Stimulated activated naive B cell treated with anti-CD40 and anti-IgM and Interleukin-4, amounts not matched to agents 10 μg/mL and 1 μg/mL and 100 μg/mL, for 72 hours (primary cell): Measurements from ENCODE around the gene PKDREJ.

Experiments
- ATAC-seq, 2 donors: fragments of 150-1000 bp; cut with Tn5 transposase; replicated peaks; 2 replicates each; pipeline ENCODE4 v1.10.0; 2021; ENCODE audit warnings: moderate library complexity in 1 of 2
- DNase-seq: peaks from one replicate; pipeline ENCODE4 v3.0.0; 2021
- H3K27ac Mint-ChIP-seq: one replicate; pipeline ENCODE4 v1.8.0; 2022; ENCODE audit warnings: mild to moderate bottlenecking, mixed read lengths
- H3K27me3 Mint-ChIP-seq, 2 donors: one replicate each; pipeline ENCODE4 v1.8.0; 2022; ENCODE audit warnings: mixed read lengths in 2 of 2
- H3K36me3 Mint-ChIP-seq, 2 donors: one replicate each; pipeline ENCODE4 v1.8.0; 2022; ENCODE audit warnings: mixed read lengths in 2 of 2, mild to moderate bottlenecking in 1 of 2
- H3K4me1 Mint-ChIP-seq, 2 donors: one replicate each; pipeline ENCODE4 v1.8.0; 2022; ENCODE audit warnings: mixed read lengths in 2 of 2, mild to moderate bottlenecking in 1 of 2
- H3K4me3 Mint-ChIP-seq, 2 donors: one replicate each; pipeline ENCODE4 v1.8.0; 2022; ENCODE audit warnings: mild to moderate bottlenecking in 2 of 2, mixed read lengths in 2 of 2, moderate library complexity in 1 of 2
- H3K9me3 Mint-ChIP-seq, 2 donors: one replicate each; pipeline ENCODE4 v1.8.0; 2022; ENCODE audit warnings: mixed read lengths in 2 of 2, mild to moderate bottlenecking in 1 of 2

Gene PKDREJ

DNA sequence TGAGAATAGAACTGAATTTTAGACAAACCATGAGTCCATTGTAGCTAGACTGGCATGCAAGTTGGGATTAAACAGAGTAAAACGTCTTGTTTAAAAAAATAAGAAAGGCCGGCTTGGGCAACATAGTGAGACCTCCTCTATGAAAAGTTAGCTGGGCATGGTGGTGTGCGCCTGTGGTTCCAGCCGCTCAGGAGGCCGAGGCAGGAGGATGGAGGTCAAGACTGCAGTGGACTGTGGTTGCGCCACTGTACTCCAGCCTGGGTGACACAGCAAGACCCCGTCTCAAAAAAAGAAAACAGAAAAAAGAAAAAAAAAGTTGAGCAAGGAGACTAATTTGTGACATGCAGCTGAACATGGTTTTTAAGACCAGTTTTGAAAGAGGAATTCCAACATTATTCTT is 36.6 kb downstream of the PKDREJ start:
- ATAC-seq: no peak
- Mint-ChIP-seq H3K4me3 (no peak overlapping the region), H3K27me3 (no peaks in the 10 kb centered on the region)

DNA sequence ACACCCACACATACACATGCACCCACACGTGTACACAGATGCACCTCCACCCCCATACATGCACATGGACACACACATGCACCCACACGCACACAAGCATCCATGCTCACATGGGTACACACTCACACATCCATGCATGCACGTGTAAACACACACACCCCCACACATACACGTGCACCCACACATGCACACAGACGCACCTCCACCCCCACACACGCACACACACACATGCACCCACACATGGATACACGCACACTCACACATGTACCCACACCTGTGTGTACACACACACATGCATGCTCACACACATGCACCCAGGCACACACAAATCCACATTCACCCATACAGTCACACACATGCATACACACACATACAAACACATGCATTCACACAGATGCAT is 37.5 kb downstream of the PKDREJ start:
- H3K27ac Mint-ChIP-seq: no peak overlapping the region
- no peak overlapping the region for H3K4me3 Mint-ChIP-seq
- H3K4me1 Mint-ChIP-seq: peaks cover 7 to 9% of the 10 kb centered on the region in 2 donors
- H3K36me3 Mint-ChIP-seq: peaks cover 21 to 29% of the 10 kb centered on the region in 2 donors
- no peak for DNase-seq
- ATAC-seq: no peak
- no peaks in the 10 kb centered on the region for H3K27me3 Mint-ChIP-seq
- H3K9me3 Mint-ChIP-seq: peaks cover 0 to 2% of the 10 kb centered on the region in 2 donors

More for the DNA sequence above, 36.6 kb downstream of the PKDREJ start:
- H3K9me3 Mint-ChIP-seq: peaks cover 0 to 2% of the 10 kb centered on the region in 2 donors
- no peak for DNase-seq
- H3K36me3 Mint-ChIP-seq: peaks cover 17 to 23% of the 10 kb centered on the region in 2 donors
- no peak overlapping the region for H3K27ac Mint-ChIP-seq
- peaks cover 0 to 3% of the 10 kb centered on the region in 2 donors for H3K4me1 Mint-ChIP-seq

DNA sequence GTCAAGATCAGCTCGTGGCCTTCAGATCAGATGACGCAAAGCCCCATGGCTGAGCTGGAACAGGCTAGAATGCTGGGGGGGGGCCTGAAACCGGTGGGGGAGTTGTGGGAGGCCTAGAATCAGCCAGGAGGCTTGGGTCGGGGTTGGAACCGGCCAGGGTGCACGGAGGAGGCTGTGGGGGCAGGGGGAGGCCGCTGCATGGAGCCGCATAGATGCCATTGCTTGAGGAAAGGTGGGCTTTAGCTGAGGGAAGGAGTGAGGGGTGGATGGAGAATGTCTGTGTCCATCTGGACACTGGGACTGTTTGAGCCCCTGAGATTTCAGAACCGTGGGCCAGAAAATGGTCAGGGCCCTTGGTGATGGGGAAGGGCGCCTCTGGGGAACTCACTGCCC is 38.2 kb downstream of the PKDREJ start:
- DNase-seq (no peak), ATAC-seq (no peak)
- Mint-ChIP-seq H3K9me3 (peaks cover 0 to 2% of the 10 kb centered on the region in 2 donors), H3K4me3 (no peak overlapping the region), H3K4me1 (peaks cover 7 to 12% of the 10 kb centered on the region in 2 donors), H3K36me3 (peaks cover 24 to 25% of the 10 kb centered on the region in 2 donors), H3K27ac (no peak overlapping the region), H3K27me3 (no peaks in the 10 kb centered on the region)

DNA sequence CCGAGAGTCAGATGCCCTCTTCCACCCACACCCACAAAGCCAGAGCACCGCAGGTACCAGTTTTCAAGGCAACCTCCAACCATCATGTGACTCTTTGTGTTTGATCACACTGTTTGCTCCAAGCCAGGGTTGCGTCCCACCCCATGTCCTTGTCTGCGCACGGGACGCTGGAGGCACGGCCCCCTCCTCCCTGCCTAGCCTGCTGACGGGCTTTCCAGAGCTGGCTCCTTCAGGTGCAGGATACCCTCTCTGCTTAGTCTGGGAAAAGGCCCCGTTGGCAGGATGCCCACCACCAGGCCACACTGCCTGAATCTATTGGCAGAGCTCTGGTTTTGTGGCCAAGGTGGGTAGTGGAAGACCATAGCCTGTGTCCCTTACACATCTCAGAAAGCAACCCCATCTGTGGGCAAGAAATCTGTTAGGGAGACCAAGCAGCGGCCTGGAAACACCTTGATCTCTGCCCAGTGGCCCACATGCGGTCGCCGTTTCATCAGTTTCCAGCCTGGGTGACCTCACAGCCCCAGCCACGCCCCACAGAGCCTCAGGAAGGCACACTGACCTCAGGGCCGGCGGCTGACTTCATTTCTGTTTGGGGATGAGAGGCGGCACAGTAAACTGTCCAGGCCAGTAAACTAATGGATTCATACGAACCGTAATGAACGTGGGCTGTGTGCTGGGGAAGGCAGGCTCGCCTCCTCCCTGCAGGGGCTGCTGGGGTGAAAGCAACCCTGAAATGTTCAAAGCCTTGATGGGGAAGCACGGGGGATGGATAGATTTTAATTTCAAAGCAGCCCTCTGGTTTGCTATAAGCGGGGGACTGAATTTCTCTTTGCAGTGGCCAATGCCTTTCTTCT is 38.9 kb downstream of the PKDREJ start:
- peaks cover 29 to 30% of the 10 kb centered on the region in 2 donors for H3K36me3 Mint-ChIP-seq

DNA sequence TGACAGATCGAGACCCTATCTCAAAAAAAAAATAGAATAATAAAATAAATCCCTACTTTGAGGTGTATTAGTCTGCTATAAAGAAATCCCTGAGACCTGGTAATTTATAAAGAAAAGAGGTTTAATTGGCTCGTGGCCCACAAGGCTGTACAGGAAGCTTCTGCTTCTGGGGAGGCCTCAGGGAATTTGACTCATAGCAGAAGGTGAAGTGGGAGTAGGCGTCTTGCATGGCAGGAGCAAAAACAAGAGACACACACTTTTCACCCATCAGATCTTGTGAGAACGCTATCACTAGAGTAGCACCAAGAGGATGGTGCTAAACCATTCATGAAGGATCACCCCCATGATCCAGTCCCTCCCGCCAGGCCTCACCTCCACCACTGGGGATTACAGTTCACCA is 42.2 kb downstream of the PKDREJ start:
- DNase-seq: peak; percentile 54
- Mint-ChIP-seq H3K9me3 (peaks cover 0 to 2% of the 10 kb centered on the region in 2 donors), H3K27me3 (no peaks in the 10 kb centered on the region), H3K4me1 (peaks cover 11 to 16% of the 10 kb centered on the region in 2 donors), H3K4me3 (peak overlapping the region in 1 of 2 donors; percentile 0), H3K36me3 (peaks cover 49 to 51% of the 10 kb centered on the region in 2 donors), H3K27ac (peak overlapping the region; percentile 94)
- peak; percentile 98 for ATAC-seq

More for the DNA sequence above, 38.9 kb downstream of the PKDREJ start:
- no peaks in the 10 kb centered on the region for H3K27me3 Mint-ChIP-seq
- peaks cover 0 to 2% of the 10 kb centered on the region in 2 donors for H3K9me3 Mint-ChIP-seq
- H3K4me3 Mint-ChIP-seq: no peak overlapping the region
- no peak overlapping the region for H3K27ac Mint-ChIP-seq
- ATAC-seq (no peak), DNase-seq (no peak)
- H3K4me1 Mint-ChIP-seq: peaks cover 11 to 16% of the 10 kb centered on the region in 2 donors

DNA sequence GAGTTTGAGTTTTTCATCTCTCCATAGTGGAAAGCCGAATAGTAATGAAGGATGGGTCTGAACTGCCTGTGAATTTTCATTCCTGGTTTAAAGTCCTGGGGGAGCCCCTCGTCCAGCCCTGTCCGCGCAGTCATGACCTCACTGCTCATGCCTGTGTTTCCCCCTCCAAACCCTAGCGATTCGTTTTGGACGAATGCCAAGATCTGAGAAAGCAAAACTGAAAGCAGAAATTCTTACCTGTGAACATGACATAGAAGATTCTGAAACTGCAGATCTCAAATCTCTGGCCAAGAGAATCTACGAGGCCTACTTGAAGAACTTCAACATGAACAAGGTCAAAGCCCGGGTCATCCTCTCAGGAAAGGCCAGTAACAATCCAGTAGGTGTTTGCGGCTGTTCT is 43.5 kb downstream of the PKDREJ start:
- no peaks in the 10 kb centered on the region for H3K9me3 Mint-ChIP-seq
- H3K4me3 Mint-ChIP-seq: no peak overlapping the region
- H3K4me1 Mint-ChIP-seq: peaks cover 8 to 16% of the 10 kb centered on the region in 2 donors
- peaks cover 43 to 52% of the 10 kb centered on the region in 2 donors for H3K36me3 Mint-ChIP-seq
- ATAC-seq (no peak), DNase-seq (no peak)
- no peaks in the 10 kb centered on the region for H3K27me3 Mint-ChIP-seq
- no peak overlapping the region for H3K27ac Mint-ChIP-seq

DNA sequence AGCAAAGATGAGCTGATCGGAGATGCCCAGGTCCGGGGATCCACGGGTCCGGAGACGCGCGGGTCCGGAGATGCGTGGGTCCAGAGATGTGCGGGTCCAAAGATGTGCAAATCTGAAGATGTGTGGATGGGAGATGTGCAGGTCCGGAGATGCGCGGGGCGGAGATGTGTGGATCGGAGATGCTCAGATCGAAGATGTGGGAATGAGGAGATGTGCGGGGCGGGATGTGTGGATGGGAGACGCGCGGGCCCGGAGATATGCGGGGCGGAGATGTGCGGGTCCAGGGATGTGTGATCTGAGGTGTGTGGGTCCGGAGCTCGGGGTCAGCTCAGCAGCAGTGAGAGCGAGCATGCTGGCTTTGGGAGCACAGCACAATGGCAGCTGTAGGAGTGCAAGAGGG is 48.5 kb downstream of the PKDREJ start:
- Mint-ChIP-seq H3K4me1 (peaks cover 3 to 5% of the 10 kb centered on the region in 2 donors), H3K4me3 (no peak overlapping the region), H3K9me3 (peaks cover 0 to under 1% of the 10 kb centered on the region in 2 donors), H3K36me3 (peaks cover 64 to 80% of the 10 kb centered on the region in 2 donors), H3K27me3 (no peaks in the 10 kb centered on the region), H3K27ac (no peak overlapping the region)
- ATAC-seq (no peak), DNase-seq (no peak)

DNA sequence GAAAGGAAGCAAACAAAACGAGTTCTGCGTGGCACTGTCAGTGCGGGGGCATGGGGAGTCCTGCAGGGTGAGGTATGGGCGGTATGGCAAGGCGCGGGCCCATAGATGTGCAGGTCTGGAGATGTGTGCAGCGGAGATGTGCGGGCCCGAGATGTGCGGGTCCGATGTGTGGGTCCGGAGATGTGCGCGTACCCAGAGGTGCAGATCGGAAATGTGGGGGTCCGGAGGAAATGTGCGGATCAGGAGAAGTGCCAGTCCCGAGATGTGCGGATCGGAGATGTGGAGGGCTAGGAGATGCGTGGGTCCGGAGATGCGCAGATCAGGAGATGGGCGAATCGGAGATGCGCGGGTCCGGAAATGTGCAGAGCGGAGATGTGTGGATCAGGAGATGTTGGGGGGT is 49.0 kb downstream of the PKDREJ start:
- Mint-ChIP-seq H3K9me3 (peaks cover 4 to 5% of the 10 kb centered on the region in 2 donors), H3K27ac (no peak overlapping the region), H3K4me3 (no peak overlapping the region), H3K4me1 (peaks cover 0 to 1% of the 10 kb centered on the region in 2 donors), H3K36me3 (peaks cover 64 to 80% of the 10 kb centered on the region in 2 donors), H3K27me3 (no peaks in the 10 kb centered on the region)
- DNase-seq (no peak), ATAC-seq (no peak)

DNA sequence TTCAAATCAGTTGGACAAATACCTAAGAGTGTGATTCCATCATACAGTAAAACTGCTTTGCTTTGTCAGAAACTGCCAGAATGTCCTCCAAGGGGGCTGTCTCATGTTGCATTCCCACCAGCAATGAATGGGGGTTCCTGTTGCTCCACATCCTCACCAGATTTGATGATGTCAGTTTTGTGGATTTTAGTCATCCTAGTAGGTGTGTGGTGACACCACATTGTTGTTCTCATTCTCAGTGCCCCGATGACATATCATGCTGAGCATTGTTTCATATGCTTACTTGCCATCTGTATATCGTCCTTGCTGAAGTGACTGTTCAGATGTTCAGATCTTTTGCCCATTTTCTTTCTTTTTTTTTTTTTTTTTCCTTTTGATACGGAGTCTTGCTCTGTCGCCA is 50.1 kb downstream of the PKDREJ start:
- H3K36me3 Mint-ChIP-seq: peaks cover 64 to 82% of the 10 kb centered on the region in 2 donors
- H3K9me3 Mint-ChIP-seq: peaks cover 6 to 13% of the 10 kb centered on the region in 2 donors
- no peak for ATAC-seq
- H3K4me1 Mint-ChIP-seq: peaks cover 0 to 1% of the 10 kb centered on the region in 2 donors
- no peak for DNase-seq
- no peak overlapping the region for H3K27ac Mint-ChIP-seq
- H3K27me3 Mint-ChIP-seq: no peaks in the 10 kb centered on the region
- no peak overlapping the region for H3K4me3 Mint-ChIP-seq

DNA sequence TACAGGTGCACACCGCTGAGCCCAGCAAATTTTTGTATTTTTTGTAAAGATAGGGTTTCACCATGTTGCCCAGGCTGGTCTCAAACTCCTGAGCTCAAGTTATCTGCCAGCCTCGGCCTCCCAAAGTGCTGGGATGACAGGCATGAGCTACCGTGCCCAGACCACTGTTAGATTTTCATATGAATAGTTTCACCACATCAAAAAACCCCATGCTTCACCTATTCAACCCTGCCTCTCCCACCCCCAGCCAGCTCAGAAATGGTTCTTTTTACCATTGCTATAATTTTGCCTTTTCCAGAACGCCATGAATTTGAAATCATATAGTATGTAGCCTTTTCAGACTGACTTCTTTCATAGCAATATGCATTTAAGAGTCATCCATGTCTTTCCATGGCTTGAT is 50.9 kb downstream of the PKDREJ start:
- DNase-seq (no peak), ATAC-seq (no peak)
- peaks cover 64 to 80% of the 10 kb centered on the region in 2 donors for H3K36me3 Mint-ChIP-seq
- peak overlapping the region; percentile 59 for H3K27ac Mint-ChIP-seq
- peaks cover 6 to 13% of the 10 kb centered on the region in 2 donors for H3K9me3 Mint-ChIP-seq
- no peaks in the 10 kb centered on the region for H3K27me3 Mint-ChIP-seq
- H3K4me1 Mint-ChIP-seq: peaks cover 0 to 1% of the 10 kb centered on the region in 2 donors
- no peak overlapping the region for H3K4me3 Mint-ChIP-seq

DNA sequence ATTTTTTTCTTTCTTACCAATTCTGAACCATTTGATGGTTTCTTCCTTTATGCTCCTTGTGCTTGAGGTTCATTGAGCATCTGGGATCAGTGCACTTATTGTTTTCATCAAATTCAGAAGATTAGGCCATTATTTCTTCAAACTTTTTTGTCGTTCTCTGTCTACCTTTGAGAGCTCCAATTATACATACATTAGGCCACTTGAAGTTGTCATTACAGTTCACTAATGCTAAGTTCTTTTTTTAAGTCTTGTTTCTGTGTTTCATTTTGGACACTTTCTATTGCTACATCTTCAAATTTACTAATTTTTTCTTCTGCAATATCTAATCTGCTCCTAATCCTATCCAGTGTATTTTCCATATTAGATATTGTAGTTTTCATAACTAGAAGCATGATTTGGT is 53.9 kb downstream of the PKDREJ start:
- H3K36me3 Mint-ChIP-seq: peaks cover 54 to 65% of the 10 kb centered on the region in 2 donors
- peaks cover 0 to 1% of the 10 kb centered on the region in 2 donors for H3K4me1 Mint-ChIP-seq
- no peak overlapping the region for H3K4me3 Mint-ChIP-seq

More for the DNA sequence above, 53.9 kb downstream of the PKDREJ start:
- Mint-ChIP-seq H3K27ac (no peak overlapping the region), H3K27me3 (no peaks in the 10 kb centered on the region), H3K9me3 (peaks cover 6 to 13% of the 10 kb centered on the region in 2 donors)
- DNase-seq (no peak), ATAC-seq (no peak)
